Endothelial cell of umbilical vein (primary cell): ENCODE results near the gene SAMD7.

Experiments used
- CTCF ChIP-seq, 2 donors: IDR thresholded peaks; 1 replicate in 1 of 2; 2 replicates in 1 of 2; pipeline ENCODE4 v1.5.1; 2011; ENCODE audit warnings: low read length in 2 of 2, mild to moderate bottlenecking in 2 of 2, moderate library complexity in 2 of 2, control low read depth in 1 of 2, inconsistent platforms in 1 of 2, low read depth in 1 of 2; ENCODE audit not compliant: insufficient read depth in 1 of 2; ENCODE audit errors: extremely low read depth in 1 of 2
- EZH2 ChIP-seq: IDR thresholded peaks from 2 replicates; pipeline ENCODE4 v1.6.1; 2012; ENCODE audit warnings: borderline replicate concordance, low read depth, mild to moderate bottlenecking, moderate library complexity, low read length, inconsistent platforms; ENCODE audit not compliant: severe bottlenecking
- JUN ChIP-seq: IDR thresholded peaks from 2 replicates; pipeline ENCODE4 v1.6.1; 2011; ENCODE audit warnings: borderline replicate concordance, low read depth; ENCODE audit not compliant: insufficient read length, insufficient read depth
- POLR2A ChIP-seq: IDR thresholded peaks from 2 replicates; pipeline ENCODE4 v1.6.1; 2012; ENCODE audit warnings: low read depth, mild to moderate bottlenecking, control low read depth, low read length

GRCh38 chr3:169946336-169946735 is 35.0 kb downstream of the SAMD7 start:
- TF ChIP-seq CTCF (IDR thresholded peaks at IDR 0.05; ENCODE audit: extremely low read depth in 1 of 2, insufficient read depth in 1 of 2, low read depth in 1 of 2, low read length in 2 of 2) (no peak), EZH2 (no peak), POLR2A (no peak), JUN (no peak)
